MM.1S (cell line): Measurements from ENCODE around the gene DSCAML1.

ENCODE experiments used
- EZH2 ChIP-seq: fragments of 300-600 bp; sonication (generic); optimal IDR thresholded peaks from 2 replicates; pipeline ENCODE3; 2017; ENCODE audit warnings: low read depth, mild to moderate bottlenecking, antibody characterized with exemption, low read length, mixed read lengths
- EZH2phosphoT487 ChIP-seq: fragments of 300-600 bp; sonication (generic); IDR thresholded peaks from 2 replicates; pipeline ENCODE4 v1.6.1; 2018; ENCODE audit warnings: antibody characterized with exemption, low read length
- TF ChIP-seq, protein P1 (sequence below): fragments of 300-600 bp; sonication (generic); IDR thresholded peaks from 2 replicates; pipeline ENCODE4 v1.5.1; 2016; ENCODE audit warnings: antibody characterized with exemption, low read length, mixed read lengths

DNA sequence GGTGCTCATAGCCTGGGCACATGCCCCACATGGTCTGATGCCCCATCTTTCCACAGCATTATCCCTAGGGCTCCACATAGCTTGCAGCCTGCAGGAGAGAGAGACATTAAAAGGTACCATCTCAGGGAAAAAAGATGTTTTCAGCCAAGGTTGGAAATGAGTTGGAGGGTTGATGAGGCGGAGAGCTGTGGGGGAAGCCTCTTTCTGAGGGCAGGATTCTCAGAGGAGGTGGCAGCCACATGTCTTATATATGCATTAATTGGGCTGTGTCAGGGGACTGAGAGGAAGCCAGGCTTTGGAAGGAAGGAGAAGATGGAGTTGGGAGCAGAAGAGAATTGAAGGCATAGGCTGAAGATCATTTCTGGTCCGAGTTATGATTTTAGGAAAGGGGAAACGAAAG lies 411.5 kb downstream of the DSCAML1 start:
- TF ChIP-seq, protein P1, sequence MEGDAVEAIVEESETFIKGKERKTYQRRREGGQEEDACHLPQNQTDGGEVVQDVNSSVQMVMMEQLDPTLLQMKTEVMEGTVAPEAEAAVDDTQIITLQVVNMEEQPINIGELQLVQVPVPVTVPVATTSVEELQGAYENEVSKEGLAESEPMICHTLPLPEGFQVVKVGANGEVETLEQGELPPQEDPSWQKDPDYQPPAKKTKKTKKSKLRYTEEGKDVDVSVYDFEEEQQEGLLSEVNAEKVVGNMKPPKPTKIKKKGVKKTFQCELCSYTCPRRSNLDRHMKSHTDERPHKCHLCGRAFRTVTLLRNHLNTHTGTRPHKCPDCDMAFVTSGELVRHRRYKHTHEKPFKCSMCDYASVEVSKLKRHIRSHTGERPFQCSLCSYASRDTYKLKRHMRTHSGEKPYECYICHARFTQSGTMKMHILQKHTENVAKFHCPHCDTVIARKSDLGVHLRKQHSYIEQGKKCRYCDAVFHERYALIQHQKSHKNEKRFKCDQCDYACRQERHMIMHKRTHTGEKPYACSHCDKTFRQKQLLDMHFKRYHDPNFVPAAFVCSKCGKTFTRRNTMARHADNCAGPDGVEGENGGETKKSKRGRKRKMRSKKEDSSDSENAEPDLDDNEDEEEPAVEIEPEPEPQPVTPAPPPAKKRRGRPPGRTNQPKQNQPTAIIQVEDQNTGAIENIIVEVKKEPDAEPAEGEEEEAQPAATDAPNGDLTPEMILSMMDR, result no peak
- TF ChIP-seq EZH2 (no peak), EZH2phosphoT487 (no peak)
